GM10248 (cell line): ENCODE measurements around the gene INSR.
"Not testable (repeated sequence)": the region's sequence is repeated elsewhere in the genome, so short reads cannot be mapped to it uniquely, and the experiment has no call there.

Experiments used
- CTCF ChIA-PET: fragments of 300-600 bp; sonication (Branson Sonifier 250); formaldehyde crosslinking; extraction: SDS; loops from one replicate; lab custom pipeline; 2021; ENCODE audit warnings: antibody characterized with exemption; lab: Yijun Ruan, JAX
- POLR2A ChIA-PET: fragments of 350-650 bp; sonication (Branson Sonifier 250); formaldehyde crosslinking; extraction: SDS; loops from one replicate; lab custom pipeline; 2020; ENCODE audit warnings: antibody characterized with exemption; lab: Yijun Ruan, JAX
- DNase-seq: peaks from one replicate; pipeline ENCODE4 v3.0.0; 2012; ENCODE audit errors: extremely low spot score
- CTCF ChIP-seq: IDR thresholded peaks from 2 replicates; pipeline ENCODE4 v1.5.1; 2012; ENCODE audit warnings: mild to moderate bottlenecking, low read depth; ENCODE audit errors: extremely low read depth, missing control alignments, control extremely low read depth

INSR gene

GRCh38 chr19:7229735-7230134 lies 64.5 kb downstream of the INSR start:
- ChIA-PET CTCF (interaction anchor here (1.5 kb wide), 1 partner anchor 19 kb away, joined by 3 read pairs; no protein-coding TSS in a partner anchor), POLR2A (no interaction called here)
- no peak for TF ChIP-seq CTCF
- no peak for DNase-seq

GRCh38 chr19:7228935-7229541 lies 65.2 kb downstream of the INSR start:
- DNase-seq, result no peak
- ChIA-PET POLR2A (no interaction called here), CTCF (no interaction called here)
- TF ChIP-seq CTCF, result no peak

GRCh38 chr19:7227735-7228134 lies 66.5 kb downstream of the INSR start:
- DNase-seq, result no peak
- ChIA-PET POLR2A (no interaction called here), CTCF (no interaction called here)
- no peak for TF ChIP-seq CTCF

GRCh38 chr19:7227149-7227548 lies 67.1 kb downstream of the INSR start:
- POLR2A ChIA-PET, CTCF ChIA-PET: not testable (repeated sequence)

GRCh38 chr19:7226739-7227138 lies 67.5 kb downstream of the INSR start:
- ChIA-PET POLR2A (no interaction called here), CTCF (no interaction called here)
- no peak for TF ChIP-seq CTCF
- no peak for DNase-seq

More at GRCh38 chr19:7227149-7227548, 67.1 kb downstream of the INSR start:
- not testable (repeated sequence) for DNase-seq

GRCh38 chr19:7225741-7226140 lies 68.5 kb downstream of the INSR start:
- ChIA-PET CTCF (no interaction called here), POLR2A (no interaction called here)
- no peak for DNase-seq
- no peak for TF ChIP-seq CTCF

GRCh38 chr19:7224995-7225394 lies 69.2 kb downstream of the INSR start:
- CTCF ChIA-PET, result interaction anchor here (1.8 kb wide), 1 partner anchor 19 kb away, joined by 7 read pairs; no protein-coding TSS in a partner anchor
- POLR2A ChIA-PET, result interaction anchor here (0.5 kb wide), 1 partner anchor 64 kb away, joined by 8 read pairs; no protein-coding TSS in a partner anchor
- DNase-seq, result no peak
- no peak for TF ChIP-seq CTCF
